Chondrocyte (in vitro differentiated cells): Measurements from ENCODE around the gene PLEKHH2. TPM values are rescaled to one million over a fixed set of nuclear protein-coding genes. Genes with fewer than 3 reads are reported as not detected.

ENCODE experiments used
- DNase-seq: peaks from one replicate; pipeline ENCODE4 v3.0.0; 2021; ENCODE audit warnings: mixed read lengths, low spot score
- H3K27ac Mint-ChIP-seq: one replicate; pipeline ENCODE4 v1.8.0; 2021; ENCODE audit warnings: mild to moderate bottlenecking, moderate library complexity, mixed read lengths; ENCODE audit not compliant: unreplicated experiment
- H3K27me3 Mint-ChIP-seq: 2 replicates; pipeline ENCODE4 v1.8.0; 2021; ENCODE audit warnings: low read depth, mixed read lengths
- H3K36me3 Mint-ChIP-seq: 2 replicates; pipeline ENCODE4 v1.8.0; 2021; ENCODE audit warnings: low read depth, mixed read lengths
- H3K4me1 Mint-ChIP-seq: 2 replicates; pipeline ENCODE4 v1.8.0; 2021; ENCODE audit warnings: low read depth, mild to moderate bottlenecking, mixed read lengths
- H3K4me3 Mint-ChIP-seq: one replicate; pipeline ENCODE4 v1.8.0; 2021; ENCODE audit warnings: mild to moderate bottlenecking, moderate library complexity, mixed read lengths; ENCODE audit not compliant: unreplicated experiment
- H3K9me3 Mint-ChIP-seq: 2 replicates; pipeline ENCODE4 v1.8.0; 2021; ENCODE audit warnings: low read depth, mixed read lengths
- CTCF ChIP-seq: fragments of 200-600 bp; sonication (generic); IDR thresholded peaks from 2 replicates; pipeline ENCODE4 v1.5.0; 2021; ENCODE audit warnings: antibody characterized with exemption, mild to moderate bottlenecking, moderate library complexity
- total RNA-seq: library from RNA; stranded (reverse); gene quantifications from 3 replicates; pipeline ENCODE4 v1.2.1, GENCODE V29; 2021

PLEKHH2 gene
- total RNA-seq, 1 donor from 2014 or later = 4.9 TPM

GRCh38 chr2:43763091-43763490 lies 126.0 kb downstream of the PLEKHH2 start:
- H3K27ac Mint-ChIP-seq = no peak overlapping the region
- peaks cover 5% of the 10 kb centered on the region for H3K36me3 Mint-ChIP-seq
- H3K9me3 Mint-ChIP-seq = no peaks in the 10 kb centered on the region
- no peaks in the 10 kb centered on the region for H3K27me3 Mint-ChIP-seq
- DNase-seq = no peak
- H3K4me1 Mint-ChIP-seq = peaks cover 25% of the 10 kb centered on the region
- TF ChIP-seq CTCF = no peak
- H3K4me3 Mint-ChIP-seq = no peak overlapping the region

GRCh38 chr2:43764086-43764705 lies 127.1 kb downstream of the PLEKHH2 start:
- no peaks in the 10 kb centered on the region for H3K27me3 Mint-ChIP-seq

GRCh38 chr2:43766006-43766405 lies 128.9 kb downstream of the PLEKHH2 start:
- no peaks in the 10 kb centered on the region for H3K9me3 Mint-ChIP-seq
- H3K27ac Mint-ChIP-seq = no peak overlapping the region
- H3K36me3 Mint-ChIP-seq = peaks cover 5% of the 10 kb centered on the region
- H3K27me3 Mint-ChIP-seq = no peaks in the 10 kb centered on the region
- H3K4me1 Mint-ChIP-seq = peaks cover 6% of the 10 kb centered on the region
- H3K4me3 Mint-ChIP-seq = no peak overlapping the region
- DNase-seq = no peak
- TF ChIP-seq CTCF = no peak

More at GRCh38 chr2:43764086-43764705, 127.1 kb downstream of the PLEKHH2 start:
- no peak for TF ChIP-seq CTCF
- H3K4me3 Mint-ChIP-seq = no peak overlapping the region
- H3K9me3 Mint-ChIP-seq = no peaks in the 10 kb centered on the region
- peaks cover 5% of the 10 kb centered on the region for H3K36me3 Mint-ChIP-seq
- H3K4me1 Mint-ChIP-seq = peaks cover 17% of the 10 kb centered on the region
- no peak for DNase-seq
- H3K27ac Mint-ChIP-seq = no peak overlapping the region

- no peak for TF ChIP-seq CTCF
- Mint-ChIP-seq H3K4me1 (peaks cover 10% of the 10 kb centered on the region), H3K9me3 (no peaks in the 10 kb centered on the region), H3K4me3 (peak within 1 kb of the TSS; percentile 94), H3K27me3 (no peaks in the 10 kb centered on the region), H3K36me3 (peaks cover 5% of the 10 kb centered on the region), H3K27ac (peak within 1 kb of the TSS; percentile 99)
- peak; percentile 96 for DNase-seq
Observed at GRCh38 chr2:43773876-43774613, 137.0 kb downstream of the PLEKHH2 start, which contains the start of gene DYNC2LI1. DYNC2LI1 (plus strand) TSS chr2:43774039; CDS start chr2:43774139, 100 bp downstream.

- no peaks in the 10 kb centered on the region for H3K27me3 Mint-ChIP-seq
- no peak for DNase-seq
- peak overlapping the region; percentile 94 for H3K4me3 Mint-ChIP-seq
- H3K36me3 Mint-ChIP-seq = peaks cover 10% of the 10 kb centered on the region
- peaks cover 10% of the 10 kb centered on the region for H3K4me1 Mint-ChIP-seq
- no peak for TF ChIP-seq CTCF
- H3K9me3 Mint-ChIP-seq = no peaks in the 10 kb centered on the region
- H3K27ac Mint-ChIP-seq = peak overlapping the region; percentile 99
Observed at GRCh38 chr2:43774617-43775016, 137.6 kb downstream of the PLEKHH2 start.
